ENCODE measurements around the gene FMO1.

The FMO1 gene

DNA sequence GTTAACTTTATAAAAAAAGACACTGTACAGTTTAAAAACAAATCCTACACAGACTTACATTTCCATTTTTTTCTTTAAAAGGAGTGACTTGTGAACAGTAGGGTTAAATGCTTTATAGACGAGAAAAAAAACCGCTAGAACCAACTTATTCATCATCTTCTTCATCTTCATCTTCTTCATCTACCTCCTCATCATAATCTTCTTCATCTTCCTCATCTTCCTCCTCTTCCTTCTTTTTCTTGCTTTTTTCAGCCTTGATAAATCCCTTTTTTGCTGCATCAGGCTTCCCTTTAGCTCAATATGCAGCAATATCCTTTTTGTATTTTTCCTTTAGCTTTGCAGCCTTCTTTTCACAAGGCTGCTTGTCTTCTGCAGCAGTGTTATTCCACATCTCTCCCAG, 22.5 kb downstream of the FMO1 start:
- TF ChIP-seq, protein P1, sequence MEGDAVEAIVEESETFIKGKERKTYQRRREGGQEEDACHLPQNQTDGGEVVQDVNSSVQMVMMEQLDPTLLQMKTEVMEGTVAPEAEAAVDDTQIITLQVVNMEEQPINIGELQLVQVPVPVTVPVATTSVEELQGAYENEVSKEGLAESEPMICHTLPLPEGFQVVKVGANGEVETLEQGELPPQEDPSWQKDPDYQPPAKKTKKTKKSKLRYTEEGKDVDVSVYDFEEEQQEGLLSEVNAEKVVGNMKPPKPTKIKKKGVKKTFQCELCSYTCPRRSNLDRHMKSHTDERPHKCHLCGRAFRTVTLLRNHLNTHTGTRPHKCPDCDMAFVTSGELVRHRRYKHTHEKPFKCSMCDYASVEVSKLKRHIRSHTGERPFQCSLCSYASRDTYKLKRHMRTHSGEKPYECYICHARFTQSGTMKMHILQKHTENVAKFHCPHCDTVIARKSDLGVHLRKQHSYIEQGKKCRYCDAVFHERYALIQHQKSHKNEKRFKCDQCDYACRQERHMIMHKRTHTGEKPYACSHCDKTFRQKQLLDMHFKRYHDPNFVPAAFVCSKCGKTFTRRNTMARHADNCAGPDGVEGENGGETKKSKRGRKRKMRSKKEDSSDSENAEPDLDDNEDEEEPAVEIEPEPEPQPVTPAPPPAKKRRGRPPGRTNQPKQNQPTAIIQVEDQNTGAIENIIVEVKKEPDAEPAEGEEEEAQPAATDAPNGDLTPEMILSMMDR (IDR thresholded peaks at IDR 0.05; ENCODE audit: insufficient read depth, low read length, poor library complexity, severe bottlenecking): no peak
- Histone ChIP-seq H3K27me3 (replicated peaks; ENCODE audit: control insufficient read depth, insufficient read depth, low read length) (no peaks in the 10 kb centered on the region), H3K4me3 (replicated peaks; ENCODE audit: low read depth, low read length) (no peak overlapping the region), H3K36me3 (ENCODE audit: control insufficient read depth, insufficient read depth, low read length) (no peaks in the 10 kb centered on the region)
- DNase-seq (ENCODE audit: extremely low read depth, insufficient read length): no peak

DNA sequence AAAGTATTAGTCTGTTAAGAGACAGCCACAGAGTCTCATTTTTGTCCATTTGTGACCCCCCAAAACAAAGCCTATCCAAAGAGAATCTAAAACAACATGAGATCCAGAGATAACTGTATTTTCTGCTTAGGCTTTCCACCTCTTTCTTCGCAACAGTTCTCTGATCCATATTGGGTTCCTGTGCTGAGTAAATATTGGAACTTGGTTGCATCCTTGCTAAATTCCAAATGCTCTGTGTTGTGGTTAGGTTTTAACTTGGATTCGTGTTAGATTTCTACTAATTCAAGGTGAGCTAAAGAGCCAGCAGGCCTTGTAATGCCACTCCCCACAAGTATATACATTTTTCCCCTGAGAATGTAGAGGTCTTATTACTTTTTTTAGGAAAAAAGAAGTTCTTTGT, 29.2 kb downstream of the FMO1 start:
- TF ChIP-seq, protein P1 (IDR thresholded peaks at IDR 0.05; ENCODE audit: insufficient read depth, low read length, poor library complexity, severe bottlenecking): no peak
- no peak for DNase-seq (ENCODE audit: extremely low read depth, insufficient read length)
- H3K4me3 ChIP-seq (replicated peaks; ENCODE audit: low read depth, low read length): no peak overlapping the region
- H3K36me3 ChIP-seq (ENCODE audit: control insufficient read depth, insufficient read depth, low read length): no peaks in the 10 kb centered on the region
- peaks cover 3% of the 10 kb centered on the region for H3K27me3 ChIP-seq (replicated peaks; ENCODE audit: control insufficient read depth, insufficient read depth, low read length)

DNA sequence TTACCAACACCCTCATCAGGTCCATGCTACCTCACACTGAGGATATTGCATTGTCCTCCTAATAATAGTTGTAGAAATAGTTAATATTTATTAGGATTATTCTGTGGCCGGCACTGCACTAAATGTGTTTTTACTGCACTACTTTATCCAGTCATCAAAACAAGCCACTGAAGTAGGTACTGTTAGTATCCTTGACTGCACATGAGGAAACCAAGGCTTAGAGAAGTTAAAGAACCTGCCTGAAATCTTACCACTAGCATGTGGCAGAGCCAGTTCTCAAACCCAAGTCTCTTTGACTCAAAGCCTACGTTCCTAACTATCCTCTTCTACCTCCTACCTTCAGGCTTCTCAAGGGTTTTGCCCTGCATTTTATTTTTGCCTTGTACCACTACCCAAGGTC, 30.9 kb downstream of the FMO1 start:
- no peak for DNase-seq (ENCODE audit: extremely low read depth, insufficient read length)
- Histone ChIP-seq H3K36me3 (ENCODE audit: control insufficient read depth, insufficient read depth, low read length) (no peaks in the 10 kb centered on the region), H3K27me3 (replicated peaks; ENCODE audit: control insufficient read depth, insufficient read depth, low read length) (peaks cover 3% of the 10 kb centered on the region), H3K4me3 (replicated peaks; ENCODE audit: low read depth, low read length) (no peak overlapping the region)
- TF ChIP-seq, protein P1 (IDR thresholded peaks at IDR 0.05; ENCODE audit: insufficient read depth, low read length, poor library complexity, severe bottlenecking): no peak

DNA sequence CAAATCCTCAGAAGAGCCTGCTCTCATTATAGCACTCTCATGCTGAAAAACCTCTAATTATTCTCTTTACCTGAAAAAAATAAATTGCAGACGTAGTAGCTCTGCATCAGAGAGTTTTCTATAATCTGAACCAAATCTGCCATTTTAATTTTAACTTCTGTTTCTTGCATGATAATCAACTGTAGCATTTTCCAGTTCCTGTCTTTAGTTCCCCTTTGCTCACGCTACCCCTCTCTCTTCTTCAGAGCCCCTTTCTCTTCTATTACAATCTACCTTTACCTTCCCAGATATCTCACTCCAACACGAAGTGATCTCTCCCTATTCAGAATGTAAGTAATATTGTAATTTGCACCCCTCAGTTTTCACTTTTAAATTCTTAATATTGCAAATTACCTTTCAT, 31.4 kb downstream of the FMO1 start:
- DNase-seq (ENCODE audit: extremely low read depth, insufficient read length): no peak
- TF ChIP-seq, protein P1 (IDR thresholded peaks at IDR 0.05; ENCODE audit: insufficient read depth, low read length, poor library complexity, severe bottlenecking): no peak
- H3K27me3 ChIP-seq (replicated peaks; ENCODE audit: control insufficient read depth, insufficient read depth, low read length): peaks cover 3% of the 10 kb centered on the region

DNA sequence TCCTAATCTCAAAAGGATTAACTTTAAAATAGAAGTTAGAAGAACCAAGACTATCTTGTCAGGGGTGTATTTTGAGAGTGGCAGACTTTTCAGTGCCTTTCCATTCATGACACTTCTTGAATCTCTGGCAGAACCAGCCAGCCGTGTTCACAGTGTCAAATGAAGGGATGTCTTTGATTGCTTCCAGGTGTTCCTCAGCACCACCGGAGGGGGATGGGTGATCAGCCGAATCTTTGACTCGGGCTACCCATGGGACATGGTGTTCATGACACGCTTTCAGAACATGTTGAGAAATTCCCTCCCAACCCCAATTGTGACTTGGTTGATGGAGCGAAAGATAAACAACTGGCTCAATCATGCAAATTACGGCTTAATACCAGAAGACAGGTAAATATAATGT, 32.3 kb downstream of the FMO1 start:
- DNase-seq (ENCODE audit: extremely low read depth, insufficient read length): no peak
- TF ChIP-seq, protein P1 (IDR thresholded peaks at IDR 0.05; ENCODE audit: insufficient read depth, low read length, poor library complexity, severe bottlenecking): no peak
- Histone ChIP-seq H3K27me3 (replicated peaks; ENCODE audit: control insufficient read depth, insufficient read depth, low read length) (peaks cover 3% of the 10 kb centered on the region), H3K4me3 (replicated peaks; ENCODE audit: low read depth, low read length) (no peak overlapping the region), H3K36me3 (ENCODE audit: control insufficient read depth, insufficient read depth, low read length) (no peaks in the 10 kb centered on the region)

More for the DNA sequence above, 31.4 kb downstream of the FMO1 start:
- no peaks in the 10 kb centered on the region for H3K36me3 ChIP-seq (ENCODE audit: control insufficient read depth, insufficient read depth, low read length)
- no peak overlapping the region for H3K4me3 ChIP-seq (replicated peaks; ENCODE audit: low read depth, low read length)

- TF ChIP-seq, protein P1 (IDR thresholded peaks at IDR 0.05; ENCODE audit: insufficient read depth, low read length, poor library complexity, severe bottlenecking): no peak
- no peak overlapping the region for H3K4me3 ChIP-seq (replicated peaks; ENCODE audit: low read depth, low read length)
- H3K27me3 ChIP-seq (replicated peaks; ENCODE audit: control insufficient read depth, insufficient read depth, low read length): peaks cover 1% of the 10 kb centered on the region
- no peak for DNase-seq (ENCODE audit: extremely low read depth, insufficient read length)
- H3K36me3 ChIP-seq (ENCODE audit: control insufficient read depth, insufficient read depth, low read length): no peaks in the 10 kb centered on the region
Measured at GRCh38 chr1:171286032-171286705, 37.9 kb downstream of the FMO1 start.
